MM.1S (cell line): Measurements from ENCODE around the gene DDX10.

ENCODE experiments used
- CTCF ChIP-seq: fragments of 300-600 bp; sonication (generic); IDR thresholded peaks from 2 replicates; pipeline ENCODE4 v1.5.1; 2016; ENCODE audit warnings: antibody characterized with exemption, low read length, mixed read lengths
- EZH2 ChIP-seq: fragments of 300-600 bp; sonication (generic); optimal IDR thresholded peaks from 2 replicates; pipeline ENCODE3; 2017; ENCODE audit warnings: low read depth, mild to moderate bottlenecking, antibody characterized with exemption, low read length, mixed read lengths
- EZH2phosphoT487 ChIP-seq: fragments of 300-600 bp; sonication (generic); IDR thresholded peaks from 2 replicates; pipeline ENCODE4 v1.6.1; 2018; ENCODE audit warnings: antibody characterized with exemption, low read length

DNA sequence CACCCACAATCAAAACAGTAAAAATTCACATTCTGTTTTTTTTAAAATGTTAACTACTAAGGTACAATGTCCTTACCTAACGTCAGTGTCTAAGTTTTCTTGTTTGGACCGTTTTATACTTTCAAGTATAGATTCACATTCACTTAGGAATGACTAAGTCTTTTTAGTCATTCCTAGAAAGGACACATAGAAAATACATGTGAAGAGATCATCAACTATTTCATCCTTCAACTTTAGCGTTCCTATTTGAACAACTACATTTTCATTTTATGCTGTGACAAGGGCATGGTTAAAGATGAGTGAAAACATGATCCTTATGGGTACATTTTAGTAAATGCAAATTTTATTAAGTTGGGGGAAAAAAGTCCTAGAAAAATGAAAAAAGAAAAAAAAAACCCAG is 62.8 kb downstream of the DDX10 start:
- TF ChIP-seq EZH2phosphoT487 (no peak), CTCF (no peak), EZH2 (no peak)
